GM18498 (cell line): ENCODE measurements around the gene ZKSCAN8.

Experiments
- ATAC-seq: cut with Tn5 transposase; IDR thresholded peaks from one replicate; pipeline ENCODE4 v1.9.1; 2021; ENCODE audit warnings: mild to moderate bottlenecking, moderate library complexity; ENCODE audit not compliant: unreplicated experiment

The ZKSCAN8 gene

GRCh38 chr6:28139860-28140543 lies 1.7 kb upstream of the ZKSCAN8 start:
- no peak for ATAC-seq

- no peak for ATAC-seq
These were observed 1.1 kb upstream of the ZKSCAN8 start for GRCh38 chr6:28140616-28141015.

GRCh38 chr6:28142446-28142845 lies 763 bp downstream of the ZKSCAN8 start:
- no peak for ATAC-seq

- no peak for ATAC-seq
These were observed 3.5 kb downstream of the ZKSCAN8 start for GRCh38 chr6:28145231-28145630.

GRCh38 chr6:28152531-28152930 lies 10.8 kb downstream of the ZKSCAN8 start:
- no peak for ATAC-seq

GRCh38 chr6:28153546-28153945 lies 11.9 kb downstream of the ZKSCAN8 start:
- no peak for ATAC-seq

- ATAC-seq: no peak
These were observed 12.7 kb downstream of the ZKSCAN8 start for GRCh38 chr6:28154357-28154756.

GRCh38 chr6:28158318-28158717 lies 16.6 kb downstream of the ZKSCAN8 start:
- no peak for ATAC-seq

GRCh38 chr6:28159029-28159607 lies 17.4 kb downstream of the ZKSCAN8 start:
- ATAC-seq: no peak

GRCh38 chr6:28160233-28160632 lies 18.6 kb downstream of the ZKSCAN8 start:
- ATAC-seq: no peak

- peak; percentile 97 for ATAC-seq
These were observed 19.9 kb downstream of the ZKSCAN8 start for GRCh38 chr6:28161410-28162079.

GRCh38 chr6:28165563-28165962 lies 23.9 kb downstream of the ZKSCAN8 start:
- ATAC-seq: no peak

GRCh38 chr6:28167068-28167467 lies 25.4 kb downstream of the ZKSCAN8 start:
- ATAC-seq: no peak

- no peak for ATAC-seq
These were observed 26.2 kb downstream of the ZKSCAN8 start for GRCh38 chr6:28167926-28168325.

- no peak for ATAC-seq
These were observed 29.6 kb downstream of the ZKSCAN8 start for GRCh38 chr6:28171271-28171670.

GRCh38 chr6:28172006-28172405 lies 30.3 kb downstream of the ZKSCAN8 start:
- ATAC-seq: no peak

- ATAC-seq: no peak
These were observed 34.7 kb downstream of the ZKSCAN8 start for GRCh38 chr6:28176373-28176772.

- ATAC-seq: no peak
These were observed 40.6 kb downstream of the ZKSCAN8 start for GRCh38 chr6:28182255-28182654.

- ATAC-seq: no peak
These were observed 46.7 kb downstream of the ZKSCAN8 start for GRCh38 chr6:28188111-28188979.

- ATAC-seq: no peak
These were observed 58.3 kb downstream of the ZKSCAN8 start for GRCh38 chr6:28200020-28200419.

- ATAC-seq: no peak
These were observed 61.5 kb downstream of the ZKSCAN8 start for GRCh38 chr6:28203201-28203600.
